Stomach (tissue), 9 donors: ENCODE measurements around the gene RFC1. TPM values are rescaled to one million over a fixed set of nuclear protein-coding genes. Genes with fewer than 3 reads are reported as not detected.
A peak's percentile ranks its signal among the peaks of the same experiment; 100 is the strongest.

Experiments
- DNase-seq, 2 donors: peaks; one replicate each; pipeline versions ENCODE4 v3.0.0 to v3.0.0-alpha.2; 2013 to 2019
- H3K27ac ChIP-seq, 5 donors: fragments of 200-600 bp in 4 of 5; sonication (generic) in 4 of 5; one replicate each; pipeline ENCODE4 v1.5.1; 2013 to 2019; ENCODE audit warnings: mild to moderate bottlenecking in 1 of 5, moderate library complexity in 1 of 5
- H3K27me3 ChIP-seq, 3 donors: fragments of 200-600 bp; sonication (generic); one replicate each; pipeline ENCODE4 v1.5.1; 2017 to 2019; ENCODE audit warnings: mixed run types in 1 of 3
- H3K36me3 ChIP-seq, 4 donors: fragments of 200-600 bp; sonication (generic); 1 replicate in 3 of 4; 2 replicates in 1 of 4; pipeline ENCODE4 v1.5.1; 2016 to 2019
- H3K4me1 ChIP-seq, 4 donors: fragments of 200-600 bp; sonication (generic); one replicate each; pipeline ENCODE4 v1.5.1; 2016 to 2019
- H3K4me3 ChIP-seq, 4 donors: fragments of 200-600 bp; sonication (generic) in 3 of 4; one replicate each; pipeline ENCODE4 v1.5.1; 2016 to 2019; ENCODE audit warnings: mild to moderate bottlenecking in 1 of 4
- H3K9me3 ChIP-seq, 4 donors: fragments of 200-600 bp; sonication (generic); one replicate each; pipeline ENCODE4 v1.5.1; 2016 to 2019
- CTCF ChIP-seq, 7 experiments: fragments of 450-650 bp in 4 of 7; fragments of 200-600 bp in 3 of 7; sonication (generic) in 3 of 7; IDR thresholded peaks; one replicate each; pipeline ENCODE4 v1.5.1; 2016 to 2019; ENCODE audit warnings: antibody characterized with exemption in 7 of 7, control low read depth in 2 of 7, mild to moderate bottlenecking in 1 of 7
- EP300 ChIP-seq: sonication (generic); formaldehyde crosslinking; IDR thresholded peaks from one replicate; pipeline ENCODE4 v1.6.1; 2017; ENCODE audit warnings: antibody characterized with exemption
- POLR2A ChIP-seq, 4 donors: fragments of 450-650 bp; IDR thresholded peaks; one replicate each; pipeline ENCODE4 v1.6.1; 2016; ENCODE audit warnings: antibody characterized with exemption in 4 of 4, control low read depth in 2 of 4, mild to moderate bottlenecking in 1 of 4, moderate library complexity in 1 of 4
- POLR2AphosphoS5 ChIP-seq, 3 donors: sonication (generic); formaldehyde crosslinking; IDR thresholded peaks; one replicate each; pipeline ENCODE4 v1.6.1; 2016; ENCODE audit warnings: antibody characterized with exemption in 3 of 3
- WGBS, 5 donors: extraction: QIAGEN DNeasy Blood & Tissue Kit in 3 of 5; methylation state at CpG; one replicate each; pipeline versions ENCODE4 v1.1.5 to v1.1.7; 2013 to 2018; 5-methylcytosine and 5-hydroxymethylcytosine counted together
- intact Hi-C: fragments of 100-400 bp; cut with DNase I; formaldehyde crosslinking; loops from one replicate; pipeline ENCODE4 v1.15.1; 2023; ENCODE audit warnings: low total_unique reads
- polyA plus RNA-seq, 3 donors: library from polyadenylated mRNA; stranded (reverse); fragments of 200-250 nt; gene quantifications; one replicate each; pipeline ENCODE4 v1.2.3, GENCODE V29; 2013
- total RNA-seq, 5 donors: library from RNA; depleted of rRNA; stranded (reverse); fragments of >200 nt; gene quantifications; one replicate each; pipeline versions ENCODE4 v1.1.0 to v1.2.3, GENCODE V29; 2014 to 2016
- donor health status: healthy with polysubstance abuse.
- donor health status: Bipolar disorder and iron deficiency.
- donor health status: healthy.

Gene RFC1
- total and polyA plus RNA-seq, 8 donors, result 9.1 to 127 (median 23.0) TPM

GRCh38 chr4:39348371-39349315 is 17.5 kb downstream of the RFC1 start:
- DNase-seq, result no peak
- peaks cover under 1 to 22% (median 15%) of the 10 kb centered on the region in 4 donors for H3K4me1 ChIP-seq
- intact Hi-C loops, result no loop called here
- no peaks in the 10 kb centered on the region for H3K9me3 ChIP-seq
- H3K27me3 ChIP-seq, result no peaks in the 10 kb centered on the region
- WGBS, 5 donors, result 92 to 94% (median 93%) methylated on average over 4 of the region's 4 CpGs
- peak overlapping the region in 1 of 5 donors; percentile 49 for H3K27ac ChIP-seq
- TF ChIP-seq CTCF (IDR thresholded peaks at IDR 0.05) (no peak), POLR2A (IDR thresholded peaks at IDR 0.05) (no peak), EP300 (no peak), POLR2AphosphoS5 (IDR thresholded peaks at IDR 0.05) (no peak)
- no peak overlapping the region for H3K4me3 ChIP-seq
- H3K36me3 ChIP-seq, result peaks cover 5 to 40% (median 36%) of the 10 kb centered on the region in 4 donors

- TF ChIP-seq POLR2AphosphoS5 (IDR thresholded peaks at IDR 0.05), result no peak
- no peak for TF ChIP-seq POLR2A (IDR thresholded peaks at IDR 0.05)
- no peak for TF ChIP-seq CTCF (IDR thresholded peaks at IDR 0.05)
- no peak for TF ChIP-seq EP300
- WGBS, 5 donors, result 39 to 56% (median 51%) methylated on average over 3 of the region's 3 CpGs
- H3K4me3 ChIP-seq, result no peak overlapping the region
Measured at GRCh38 chr4:39346856-39347519, 19.2 kb downstream of the RFC1 start.

GRCh38 chr4:39342731-39343130 is 23.4 kb downstream of the RFC1 start:
- Histone ChIP-seq H3K27ac (no peak overlapping the region), H3K27me3 (no peaks in the 10 kb centered on the region), H3K36me3 (peaks cover 0 to 40% (median 35%) of the 10 kb centered on the region in 4 donors), H3K4me3 (no peak overlapping the region), H3K4me1 (peaks cover 0 to 30% (median 18%) of the 10 kb centered on the region in 4 donors), H3K9me3 (no peaks in the 10 kb centered on the region)
- DNase-seq, result no peak
- intact Hi-C loops, result no loop called here
- TF ChIP-seq CTCF (IDR thresholded peaks at IDR 0.05), result no peak
- no peak for TF ChIP-seq POLR2AphosphoS5 (IDR thresholded peaks at IDR 0.05)
- no peak for TF ChIP-seq EP300
- no peak for TF ChIP-seq POLR2A (IDR thresholded peaks at IDR 0.05)
- 93 to 95% (median 95%) methylated on average over 7 of the region's 7 CpGs for WGBS, 5 donors

More at GRCh38 chr4:39346856-39347519, 19.2 kb downstream of the RFC1 start:
- intact Hi-C loops, result no loop called here
- Histone ChIP-seq H3K9me3 (no peaks in the 10 kb centered on the region), H3K27ac (no peak overlapping the region), H3K4me1 (peaks cover 0 to 16% (median 9%) of the 10 kb centered on the region in 4 donors), H3K36me3 (peaks cover 5 to 52% (median 49%) of the 10 kb centered on the region in 4 donors), H3K27me3 (no peaks in the 10 kb centered on the region)
- DNase-seq, result no peak

- Histone ChIP-seq H3K9me3 (no peaks in the 10 kb centered on the region), H3K4me1 (peaks cover 0 to 22% (median 13%) of the 10 kb centered on the region in 4 donors), H3K27me3 (no peaks in the 10 kb centered on the region), H3K27ac (peak overlapping the region in 2 of 5 donors; percentile 9 to 38), H3K4me3 (no peak overlapping the region), H3K36me3 (peaks cover 0 to 40% (median 33%) of the 10 kb centered on the region in 4 donors)
- TF ChIP-seq EP300 (no peak), CTCF (IDR thresholded peaks at IDR 0.05) (no peak), POLR2AphosphoS5 (IDR thresholded peaks at IDR 0.05) (no peak), POLR2A (IDR thresholded peaks at IDR 0.05) (no peak)
- WGBS, 5 donors, result 60 to 68% (median 65%) methylated on average over 8 of the region's 8 CpGs
- intact Hi-C loops, result no loop called here
- no peak for DNase-seq
Measured at GRCh38 chr4:39341075-39341725, 25.0 kb downstream of the RFC1 start.
